MV-4-11 (cell line): Measurements from ENCODE around the gene KIF5B.
"Not testable (repeated sequence)": the region's sequence is repeated elsewhere in the genome, so short reads cannot be mapped to it uniquely, and the experiment has no call there.

Experiments
- DNase-seq: peaks from one replicate; lab custom pipeline; 2025; lab: John Stamatoyannopoulos, UW

KIF5B gene

GRCh38 chr10:32059472-32059871, 3.2 kb upstream of the KIF5B start:
- DNase-seq = no peak

DNA sequence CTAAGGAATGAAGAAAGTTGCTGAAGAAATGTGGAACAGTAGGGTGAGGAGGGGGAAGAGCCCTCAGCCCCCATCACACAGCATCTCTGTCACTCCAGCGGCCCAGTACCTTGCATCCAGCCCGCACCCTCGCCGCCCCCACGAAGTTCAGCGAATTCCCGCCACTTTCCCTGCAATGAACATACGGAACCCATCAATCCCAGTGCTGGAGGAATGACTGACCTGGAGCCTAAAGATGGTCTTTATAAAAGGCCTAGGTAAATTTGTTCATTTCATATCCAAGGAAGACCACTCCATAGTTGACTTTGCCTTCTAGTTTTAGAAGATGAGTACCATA, 779 bp upstream of the KIF5B start:
- no peak for DNase-seq

DNA sequence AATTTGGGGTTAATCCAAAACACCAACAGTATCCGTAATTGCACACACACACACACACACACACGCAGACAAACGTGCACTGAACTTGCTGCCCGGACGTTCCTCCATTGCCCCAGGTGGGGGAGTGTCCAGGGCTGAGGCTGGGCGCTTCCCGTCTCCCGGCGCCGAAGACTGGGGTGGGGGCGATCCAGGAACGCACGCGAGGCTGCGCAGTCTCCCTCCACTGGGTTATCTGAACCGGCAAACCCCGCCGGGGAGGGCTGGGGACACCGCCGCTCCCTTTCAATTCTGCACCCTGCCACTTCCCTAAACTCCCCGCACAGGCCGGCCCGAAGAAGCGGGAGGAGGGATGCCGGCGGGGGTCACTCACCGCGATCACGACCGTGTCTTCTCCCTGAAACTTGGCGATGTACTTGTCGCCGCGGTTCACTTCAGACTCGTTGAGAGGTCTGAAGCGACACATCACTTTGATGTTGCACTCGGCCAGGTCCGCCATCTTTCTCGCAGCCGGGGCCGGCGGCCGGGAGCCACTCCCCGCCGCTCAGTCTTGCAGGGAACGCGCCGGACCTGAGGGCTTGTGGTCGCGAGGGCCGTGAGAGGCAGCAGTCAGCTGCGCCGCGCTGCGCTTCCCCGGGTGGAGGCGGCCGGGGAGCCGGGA, 618 bp downstream of the KIF5B start:
- peak; percentile 57 for DNase-seq

DNA sequence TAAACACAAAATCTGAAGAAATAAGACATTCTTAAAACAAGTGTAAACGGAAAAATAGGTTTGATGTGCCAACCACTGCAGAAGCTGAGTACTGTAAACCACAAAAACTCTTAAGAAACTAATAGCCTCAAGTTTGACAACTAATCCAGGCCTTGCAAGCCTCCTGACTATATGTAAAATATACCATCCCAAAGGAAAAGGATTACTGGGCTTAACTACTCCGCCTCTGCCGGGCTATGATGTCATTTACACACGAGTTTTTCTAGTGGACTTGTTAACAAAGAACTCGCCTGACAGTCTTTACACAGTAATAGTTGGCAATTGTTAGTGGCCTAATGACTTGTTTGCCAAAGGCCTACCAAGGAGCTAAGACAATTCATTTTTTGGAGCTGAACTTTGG, 2.1 kb downstream of the KIF5B start:
- peak; percentile 37 for DNase-seq

GRCh38 chr10:32053392-32053791, 2.8 kb downstream of the KIF5B start:
- not testable (repeated sequence) for DNase-seq

DNA sequence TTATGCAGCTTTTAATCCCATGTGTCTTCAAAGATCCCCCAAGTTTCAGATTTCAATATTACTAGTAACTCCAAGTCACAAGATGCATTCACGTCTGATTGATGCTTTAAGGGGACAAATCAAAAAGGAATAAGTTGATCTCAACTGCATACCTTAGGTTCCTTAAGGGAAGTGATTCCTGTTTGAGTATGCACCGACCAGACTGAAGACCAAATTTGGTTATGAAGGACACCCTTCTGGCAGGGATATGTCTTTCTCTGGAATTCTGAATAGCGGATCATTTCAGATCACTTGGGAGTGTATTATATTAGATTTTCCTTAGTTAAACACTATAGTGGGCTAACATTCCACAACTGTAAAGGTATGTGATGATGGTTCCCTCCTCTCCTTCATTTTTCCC, 4.3 kb downstream of the KIF5B start:
- DNase-seq = no peak

DNA sequence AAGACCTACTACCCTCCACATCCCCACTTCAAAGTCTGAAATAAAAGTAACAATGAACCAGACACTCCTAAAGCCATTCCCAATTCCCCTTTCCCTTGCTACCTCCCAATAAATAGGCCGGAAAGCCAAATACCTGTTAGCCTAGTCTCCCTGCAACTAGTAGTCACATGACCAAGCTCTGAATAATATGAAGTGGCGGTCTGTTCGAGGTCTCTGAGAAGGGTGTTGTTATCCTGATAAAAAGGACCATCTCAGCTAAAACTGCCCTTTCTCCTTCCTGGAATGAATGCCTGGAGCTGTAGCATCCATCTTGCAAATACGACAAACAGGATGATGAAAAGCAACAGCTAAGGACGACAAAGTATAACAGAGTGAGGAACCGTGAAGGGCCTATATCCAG, 6.0 kb downstream of the KIF5B start:
- DNase-seq = no peak

GRCh38 chr10:32049113-32049512, 7.1 kb downstream of the KIF5B start:
- DNase-seq = no peak

GRCh38 chr10:32048282-32048681, 7.9 kb downstream of the KIF5B start:
- DNase-seq = no peak

DNA sequence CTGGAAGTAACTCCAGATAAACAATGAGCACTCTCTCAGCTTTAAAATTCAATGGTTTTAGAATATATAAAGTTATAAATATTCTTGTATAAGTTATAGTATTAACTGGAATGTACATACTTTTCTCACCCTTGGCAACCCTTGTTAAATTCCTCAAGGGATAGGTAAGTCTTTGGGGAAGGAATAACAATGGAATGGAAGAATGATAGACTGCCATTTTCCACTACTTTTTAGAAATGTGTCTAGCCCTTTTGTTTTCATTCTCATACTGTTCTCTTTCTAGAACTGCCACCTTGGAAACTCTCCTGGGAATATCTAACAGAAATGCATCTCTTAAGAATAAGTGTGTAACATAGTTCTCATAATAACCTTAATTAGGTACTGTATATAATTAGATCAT, 8.3 kb downstream of the KIF5B start:
- no peak for DNase-seq

- peak; percentile 78 for DNase-seq
Measured at GRCh38 chr10:32046151-32046550, 10.1 kb downstream of the KIF5B start.

- DNase-seq = not testable (repeated sequence)
Measured at GRCh38 chr10:32042730-32043129, 13.5 kb downstream of the KIF5B start.

GRCh38 chr10:32041290-32042028, 14.8 kb downstream of the KIF5B start:
- DNase-seq = peak; percentile 11

DNA sequence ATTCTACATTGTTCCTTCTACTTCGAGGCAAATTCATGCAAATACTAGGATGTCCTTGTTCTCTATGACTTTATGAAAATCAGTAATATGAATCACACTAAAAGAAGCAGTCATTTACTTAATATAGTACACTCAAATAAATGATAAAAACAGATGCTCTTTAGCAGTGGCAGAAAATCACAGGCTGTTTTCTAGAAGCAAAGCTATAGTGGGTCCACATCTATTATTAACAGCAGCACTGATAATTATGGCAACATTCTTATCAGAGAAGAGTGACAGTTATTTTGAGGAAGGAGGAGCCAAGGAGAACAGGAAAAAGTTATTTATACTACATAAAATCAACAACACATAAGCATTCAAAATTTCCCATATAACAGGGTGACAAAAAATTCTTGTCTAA, 16.5 kb downstream of the KIF5B start:
- DNase-seq = no peak

- DNase-seq = no peak
Measured at GRCh38 chr10:32038777-32039176, 17.4 kb downstream of the KIF5B start.

DNA sequence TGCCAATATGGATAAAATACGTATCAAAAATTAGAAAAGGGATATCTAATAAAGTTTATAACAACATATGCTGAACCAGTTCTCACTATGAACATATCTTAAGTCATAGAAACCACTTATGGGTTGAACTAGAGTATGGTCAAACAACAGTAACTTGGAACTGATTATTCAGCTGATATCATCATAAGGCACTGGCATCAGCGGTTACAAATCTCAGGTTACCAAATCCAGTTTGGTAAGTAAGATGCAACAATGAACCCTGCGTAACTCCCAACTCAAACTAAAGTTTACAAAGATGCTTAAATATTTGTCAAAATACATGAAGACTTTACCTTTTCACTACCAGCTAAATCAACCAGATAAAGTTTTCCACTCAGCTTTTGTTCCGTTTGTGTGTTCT, 19.3 kb downstream of the KIF5B start:
- no peak for DNase-seq

DNA sequence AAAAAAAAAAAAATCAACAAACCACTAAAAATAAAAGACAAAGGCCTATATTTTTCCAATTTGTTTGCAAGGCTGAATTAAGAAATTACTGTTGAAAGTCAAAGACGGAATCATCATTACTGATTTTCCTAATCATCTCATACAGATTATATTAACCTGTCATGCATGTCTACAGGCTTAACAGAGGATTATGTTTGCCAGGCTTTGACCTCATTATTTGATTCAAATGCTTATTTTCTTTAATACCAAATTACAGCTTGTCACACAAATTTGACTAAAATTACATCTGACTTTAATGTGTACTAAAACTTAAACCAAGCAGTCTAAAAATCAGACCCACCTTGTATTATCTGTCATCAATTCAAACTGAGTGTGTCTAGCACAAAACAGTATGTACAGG, 21.2 kb downstream of the KIF5B start:
- DNase-seq = no peak

- no peak for DNase-seq
Measured at GRCh38 chr10:32033171-32033570, 23.1 kb downstream of the KIF5B start.

DNA sequence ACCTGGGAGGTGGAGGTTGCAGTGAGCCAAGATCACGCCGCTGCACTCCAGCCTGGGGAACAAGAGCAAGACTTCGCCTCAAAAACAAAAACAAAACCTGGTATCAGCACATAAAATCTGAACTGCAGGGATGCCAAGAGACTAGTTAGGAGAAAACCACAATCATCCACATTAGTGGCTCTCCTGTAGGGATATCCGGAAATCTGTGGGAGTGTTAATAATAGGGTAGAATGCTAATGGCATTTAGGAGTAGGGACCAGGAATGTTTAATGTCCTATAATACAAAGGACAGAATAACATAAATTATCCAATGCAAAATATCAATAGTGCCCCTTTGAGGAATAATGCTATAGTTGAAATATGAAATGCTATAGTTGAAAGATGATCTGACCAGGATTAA, 24.3 kb downstream of the KIF5B start:
- DNase-seq = no peak

GRCh38 chr10:32031424-32031823, 24.8 kb downstream of the KIF5B start:
- no peak for DNase-seq

DNA sequence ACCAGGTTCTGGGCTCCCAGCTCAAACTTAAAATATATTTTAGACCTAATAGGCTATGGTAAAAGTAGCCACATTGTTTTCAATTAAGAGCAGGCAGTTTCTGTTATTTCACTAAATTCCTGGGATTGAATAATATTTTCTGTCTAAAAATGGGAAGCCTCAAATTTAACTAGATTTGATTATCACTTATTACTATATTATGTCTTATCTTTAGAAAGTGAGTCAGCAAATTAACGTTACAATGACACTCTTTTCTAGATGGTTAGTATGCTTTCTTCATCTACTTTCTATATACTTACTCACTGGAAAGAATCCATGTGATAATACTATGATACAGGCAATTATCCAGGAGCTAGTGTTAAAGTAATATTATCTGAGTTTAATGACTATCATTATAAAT, 27.5 kb downstream of the KIF5B start:
- DNase-seq = no peak

DNA sequence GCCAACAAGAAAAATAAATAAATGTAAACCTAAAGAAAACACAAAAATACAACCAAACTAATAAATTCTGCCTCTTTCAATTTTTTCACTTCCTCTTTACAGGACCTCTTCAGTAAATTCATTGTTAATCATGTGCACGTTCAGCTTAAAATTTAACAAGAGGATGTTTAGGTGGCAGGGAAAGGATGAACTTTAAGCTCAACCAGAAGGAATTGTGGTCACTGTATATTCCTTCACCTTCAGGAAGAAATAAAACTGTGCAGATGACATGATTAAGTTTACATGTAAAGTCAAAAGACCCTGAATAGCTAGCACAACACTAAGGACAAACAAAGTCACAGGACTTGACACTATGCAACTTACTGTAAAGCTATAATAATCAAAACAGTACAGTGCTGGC, 33.0 kb downstream of the KIF5B start:
- peak; percentile 50 for DNase-seq

- no peak for DNase-seq
Measured at GRCh38 chr10:32017044-32017443, 39.2 kb downstream of the KIF5B start.

- DNase-seq = no peak
Measured at GRCh38 chr10:32015386-32015785, 40.8 kb downstream of the KIF5B start.
